Smooth muscle cell (in vitro differentiated cells): ENCODE measurements around the gene MAMLD1. TPM values are rescaled to one million over a fixed set of nuclear protein-coding genes. Genes with fewer than 3 reads are reported as not detected.

ENCODE experiments used
- DNase-seq: peaks from one replicate; lab custom pipeline; 2025; ENCODE audit not compliant: unreplicated experiment; lab: John Stamatoyannopoulos, UW
- H2AFZ ChIP-seq: fragments of 200-600 bp; sonication (generic); 2 replicates; pipeline ENCODE4 v1.6.0; 2016; ENCODE audit warnings: antibody characterized with exemption, low read depth, mild to moderate bottlenecking
- H3F3A ChIP-seq: fragments of 200-600 bp; sonication (generic); 2 replicates; pipeline ENCODE4 v1.6.0; 2017; ENCODE audit warnings: antibody characterized with exemption, low read depth
- H3K27ac ChIP-seq: fragments of 200-600 bp; sonication (generic); 2 replicates; pipeline ENCODE4 v1.5.1; 2016; ENCODE audit warnings: low read depth, mild to moderate bottlenecking
- H3K27me3 ChIP-seq: fragments of 200-600 bp; sonication (generic); 2 replicates; pipeline ENCODE4 v1.6.1; 2016; ENCODE audit warnings: low read depth, mild to moderate bottlenecking
- H3K36me3 ChIP-seq: fragments of 200-600 bp; sonication (generic); 2 replicates; pipeline ENCODE4 v1.5.1; 2016; ENCODE audit warnings: low read depth
- H3K4me1 ChIP-seq: fragments of 200-600 bp; sonication (generic); 2 replicates; pipeline ENCODE4 v1.5.1; 2016; ENCODE audit warnings: low read depth
- H3K4me2 ChIP-seq: fragments of 200-600 bp; sonication (generic); 2 replicates; pipeline ENCODE4 v1.6.0; 2016; ENCODE audit warnings: mild to moderate bottlenecking
- H3K4me3 ChIP-seq: fragments of 200-600 bp; sonication (generic); 2 replicates; pipeline ENCODE4 v1.5.1; 2016; ENCODE audit warnings: mild to moderate bottlenecking
- H3K79me2 ChIP-seq: fragments of 200-600 bp; sonication (generic); 2 replicates; pipeline ENCODE4 v1.6.0; 2016; ENCODE audit warnings: low read depth, mild to moderate bottlenecking
- H3K9ac ChIP-seq: fragments of 200-600 bp; sonication (generic); 2 replicates; pipeline ENCODE4 v1.6.0; 2016; ENCODE audit warnings: low read depth
- H3K9me3 ChIP-seq: fragments of 200-600 bp; sonication (generic); replicated peaks from 2 replicates; pipeline ENCODE4 v1.5.1; 2016; ENCODE audit warnings: low read depth
- H4K20me1 ChIP-seq: fragments of 200-600 bp; sonication (generic); 2 replicates; pipeline ENCODE4 v1.6.0; 2016; ENCODE audit warnings: low read depth
- WGBS: methylation state at CpG from one replicate; pipeline ENCODE4 v1.1.7; 2016; ENCODE audit warnings: low lambda C conversion rate; 5-methylcytosine and 5-hydroxymethylcytosine counted together
- polyA plus RNA-seq: library from polyadenylated mRNA; unstranded; fragments of >200 nt; fragmentation: Nextera tagmentation; extraction: Ambion mirVana; gene quantifications from 2 replicates; pipeline ENCODE4 v1.2.1, GENCODE V29; 2016
- total RNA-seq: library from RNA; depleted of rRNA; stranded (reverse); fragments of >200 nt; gene quantifications from 2 replicates; pipeline ENCODE4 v1.2.3, GENCODE V29; 2014
- TF ChIP-seq, protein P1 (sequence below): fragments of 200-600 bp; sonication (generic); IDR thresholded peaks from 2 replicates; pipeline ENCODE4 v1.5.1; 2017; ENCODE audit warnings: borderline replicate concordance, mild to moderate bottlenecking, antibody characterized with exemption; ENCODE audit not compliant: insufficient read depth, poor library complexity, severe bottlenecking

MAMLD1 gene
- total and polyA plus RNA-seq, 2 experiments from 2014 or later: 2.4 to 3.8 TPM

- Histone ChIP-seq H3K27ac (no peak overlapping the region), H3K36me3 (no peaks in the 10 kb centered on the region), H4K20me1 (no peaks in the 10 kb centered on the region), H3K79me2 (no peaks in the 10 kb centered on the region), H3F3A (no peaks in the 10 kb centered on the region), H3K4me3 (no peak overlapping the region), H3K4me2 (no peak overlapping the region), H3K4me1 (no peaks in the 10 kb centered on the region), H3K27me3 (no peaks in the 10 kb centered on the region), H3K9ac (no peak overlapping the region), H2AFZ (no peak overlapping the region), H3K9me3 (no peaks in the 10 kb centered on the region)
- TF ChIP-seq, protein P1, sequence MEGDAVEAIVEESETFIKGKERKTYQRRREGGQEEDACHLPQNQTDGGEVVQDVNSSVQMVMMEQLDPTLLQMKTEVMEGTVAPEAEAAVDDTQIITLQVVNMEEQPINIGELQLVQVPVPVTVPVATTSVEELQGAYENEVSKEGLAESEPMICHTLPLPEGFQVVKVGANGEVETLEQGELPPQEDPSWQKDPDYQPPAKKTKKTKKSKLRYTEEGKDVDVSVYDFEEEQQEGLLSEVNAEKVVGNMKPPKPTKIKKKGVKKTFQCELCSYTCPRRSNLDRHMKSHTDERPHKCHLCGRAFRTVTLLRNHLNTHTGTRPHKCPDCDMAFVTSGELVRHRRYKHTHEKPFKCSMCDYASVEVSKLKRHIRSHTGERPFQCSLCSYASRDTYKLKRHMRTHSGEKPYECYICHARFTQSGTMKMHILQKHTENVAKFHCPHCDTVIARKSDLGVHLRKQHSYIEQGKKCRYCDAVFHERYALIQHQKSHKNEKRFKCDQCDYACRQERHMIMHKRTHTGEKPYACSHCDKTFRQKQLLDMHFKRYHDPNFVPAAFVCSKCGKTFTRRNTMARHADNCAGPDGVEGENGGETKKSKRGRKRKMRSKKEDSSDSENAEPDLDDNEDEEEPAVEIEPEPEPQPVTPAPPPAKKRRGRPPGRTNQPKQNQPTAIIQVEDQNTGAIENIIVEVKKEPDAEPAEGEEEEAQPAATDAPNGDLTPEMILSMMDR: no peak
- WGBS: 40% methylated on average over 2 of the region's 2 CpGs
- no peak for DNase-seq
Measured at GRCh38 chrX:150409964-150410363, 46.8 kb downstream of the MAMLD1 start.

DNA sequence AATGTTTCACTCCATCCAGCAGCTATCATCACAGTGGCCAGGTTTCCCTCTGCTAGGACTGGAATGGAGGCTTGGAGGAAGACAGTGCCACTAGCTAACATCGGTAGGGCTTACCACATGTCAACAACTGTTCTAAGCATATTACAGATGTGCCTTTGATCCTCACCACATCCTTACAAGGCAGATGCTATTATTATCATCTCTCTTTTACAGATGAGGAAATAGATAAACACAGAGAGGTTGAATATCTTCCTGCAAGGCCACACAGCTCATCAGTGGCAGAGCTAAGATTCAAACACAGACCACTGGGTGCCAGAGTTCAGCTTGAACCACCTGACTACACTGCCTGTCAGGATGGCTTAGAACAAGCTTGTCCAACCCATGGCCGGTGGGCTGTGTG lies 47.4 kb downstream of the MAMLD1 start:
- H3K4me3 ChIP-seq: no peak overlapping the region
- H3K4me2 ChIP-seq: no peak overlapping the region
- H3K4me1 ChIP-seq: no peaks in the 10 kb centered on the region
- TF ChIP-seq, protein P1: no peak
- H3K9ac ChIP-seq: no peak overlapping the region
- H3F3A ChIP-seq: no peaks in the 10 kb centered on the region
- DNase-seq: no peak
- no peak overlapping the region for H2AFZ ChIP-seq
- H3K36me3 ChIP-seq: no peaks in the 10 kb centered on the region
- 80% methylated on average over 2 of the region's 2 CpGs for WGBS
- H3K79me2 ChIP-seq: no peaks in the 10 kb centered on the region
- no peaks in the 10 kb centered on the region for H3K27me3 ChIP-seq
- no peak overlapping the region for H3K27ac ChIP-seq
- H4K20me1 ChIP-seq: no peaks in the 10 kb centered on the region
- H3K9me3 ChIP-seq: no peaks in the 10 kb centered on the region

GRCh38 chrX:150411656-150412055 lies 48.5 kb downstream of the MAMLD1 start:
- H3K4me2 ChIP-seq: no peak overlapping the region
- no peak overlapping the region for H2AFZ ChIP-seq
- H3K79me2 ChIP-seq: no peaks in the 10 kb centered on the region
- no peak overlapping the region for H3K4me3 ChIP-seq
- no peaks in the 10 kb centered on the region for H3K27me3 ChIP-seq
- H3K9me3 ChIP-seq: no peaks in the 10 kb centered on the region
- no peak overlapping the region for H3K9ac ChIP-seq
- DNase-seq: no peak
- no peaks in the 10 kb centered on the region for H3K36me3 ChIP-seq
- H3K4me1 ChIP-seq: no peaks in the 10 kb centered on the region
- no peaks in the 10 kb centered on the region for H4K20me1 ChIP-seq
- H3F3A ChIP-seq: no peaks in the 10 kb centered on the region
- TF ChIP-seq, protein P1: no peak
- no peak overlapping the region for H3K27ac ChIP-seq
- 68% methylated on average over 2 of the region's 2 CpGs for WGBS

DNA sequence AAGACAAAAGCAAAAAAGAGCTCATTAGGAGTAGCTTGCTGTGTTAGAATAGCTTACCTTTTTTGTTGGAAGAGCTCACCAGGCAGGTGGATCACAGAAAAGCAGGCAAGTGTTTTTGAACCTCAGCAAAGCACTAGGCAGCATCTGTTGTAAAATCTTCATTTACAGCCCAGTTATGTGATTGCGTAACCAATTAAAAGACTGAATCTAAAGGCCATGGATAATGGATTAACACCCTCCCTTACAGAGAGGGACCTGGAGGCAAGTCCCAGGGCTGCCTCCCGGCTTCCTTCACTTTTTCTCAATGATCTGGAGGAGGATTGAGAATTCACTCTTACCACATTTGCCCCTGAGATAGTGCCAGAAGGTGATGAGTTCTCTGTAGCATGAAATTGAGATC lies 51.1 kb downstream of the MAMLD1 start:
- Histone ChIP-seq H3K4me3 (no peak overlapping the region), H3K9ac (no peak overlapping the region), H3K4me2 (no peak overlapping the region), H2AFZ (no peak overlapping the region), H3K9me3 (no peaks in the 10 kb centered on the region), H4K20me1 (no peaks in the 10 kb centered on the region), H3K27ac (no peak overlapping the region), H3K4me1 (no peaks in the 10 kb centered on the region), H3K79me2 (no peaks in the 10 kb centered on the region), H3K27me3 (no peaks in the 10 kb centered on the region), H3F3A (no peaks in the 10 kb centered on the region), H3K36me3 (no peaks in the 10 kb centered on the region)
- TF ChIP-seq, protein P1: no peak
- DNase-seq: no peak
- WGBS: 72% methylated on average over 2 of the region's 2 CpGs
